SK-N-SH (cell line): Measurements from ENCODE around the gene INHBE.

Experiments used
- CTCF ChIP-seq: fragments of 200-600 bp; sonication (generic); IDR thresholded peaks from 2 replicates; pipeline ENCODE4 v1.6.1; 2017; ENCODE audit warnings: antibody characterized with exemption, mild to moderate bottlenecking, moderate library complexity
- RFX5 ChIP-seq: IDR thresholded peaks from 2 replicates; pipeline ENCODE4 v1.6.1; 2012; ENCODE audit warnings: mild to moderate bottlenecking, improper control_type of control experiment, low read length

DNA sequence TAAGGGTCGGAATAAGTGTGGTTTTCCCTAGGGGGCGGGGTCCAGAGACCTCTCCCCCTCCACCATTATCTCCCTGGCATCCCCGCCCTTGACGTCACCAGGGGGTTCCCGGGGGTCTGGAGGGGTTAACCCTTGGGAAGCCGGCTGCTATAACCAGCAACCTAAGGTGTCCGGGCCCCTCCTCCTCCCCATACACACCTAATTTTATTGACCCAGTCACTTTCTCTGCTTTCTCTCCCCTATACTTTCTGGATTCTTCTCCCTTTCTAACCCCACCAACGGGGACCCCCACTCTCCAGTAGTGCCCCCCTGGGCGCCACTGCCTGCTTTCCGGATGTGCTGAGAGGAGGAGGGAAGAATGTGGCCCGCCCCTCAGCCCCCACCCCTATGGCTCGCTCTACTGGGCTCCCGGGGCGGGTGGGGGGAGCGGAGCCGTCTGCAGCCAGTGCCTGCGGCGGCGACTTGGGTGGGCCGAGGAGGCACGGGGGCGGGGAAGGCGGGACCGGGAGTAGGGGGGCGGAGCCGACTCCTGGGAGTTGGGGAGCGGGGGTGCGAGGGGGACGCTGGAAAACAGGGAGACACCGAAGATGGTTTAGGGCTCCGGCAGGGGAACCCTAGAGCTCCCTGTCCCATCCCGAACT lies 6.3 kb downstream of the INHBE start:
- no peak for TF ChIP-seq RFX5
- TF ChIP-seq CTCF: no peak
